NCI-H2107 treated with DMSO at 0.1 percent for 48 hours (cell line): ENCODE data around the gene NUB1.
A peak's percentile ranks its signal among the peaks of the same experiment; 100 is the strongest.
"Not testable (repeated sequence)": the region's sequence is repeated elsewhere in the genome, so short reads cannot be mapped to it uniquely, and the experiment has no call there.

Experiments used
- DNase-seq: peaks from one replicate; lab custom pipeline; 2025; ENCODE audit not compliant: unreplicated experiment; lab: John Stamatoyannopoulos, UW

Gene NUB1, protein sequence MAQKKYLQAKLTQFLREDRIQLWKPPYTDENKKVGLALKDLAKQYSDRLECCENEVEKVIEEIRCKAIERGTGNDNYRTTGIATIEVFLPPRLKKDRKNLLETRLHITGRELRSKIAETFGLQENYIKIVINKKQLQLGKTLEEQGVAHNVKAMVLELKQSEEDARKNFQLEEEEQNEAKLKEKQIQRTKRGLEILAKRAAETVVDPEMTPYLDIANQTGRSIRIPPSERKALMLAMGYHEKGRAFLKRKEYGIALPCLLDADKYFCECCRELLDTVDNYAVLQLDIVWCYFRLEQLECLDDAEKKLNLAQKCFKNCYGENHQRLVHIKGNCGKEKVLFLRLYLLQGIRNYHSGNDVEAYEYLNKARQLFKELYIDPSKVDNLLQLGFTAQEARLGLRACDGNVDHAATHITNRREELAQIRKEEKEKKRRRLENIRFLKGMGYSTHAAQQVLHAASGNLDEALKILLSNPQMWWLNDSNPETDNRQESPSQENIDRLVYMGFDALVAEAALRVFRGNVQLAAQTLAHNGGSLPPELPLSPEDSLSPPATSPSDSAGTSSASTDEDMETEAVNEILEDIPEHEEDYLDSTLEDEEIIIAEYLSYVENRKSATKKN

DNA sequence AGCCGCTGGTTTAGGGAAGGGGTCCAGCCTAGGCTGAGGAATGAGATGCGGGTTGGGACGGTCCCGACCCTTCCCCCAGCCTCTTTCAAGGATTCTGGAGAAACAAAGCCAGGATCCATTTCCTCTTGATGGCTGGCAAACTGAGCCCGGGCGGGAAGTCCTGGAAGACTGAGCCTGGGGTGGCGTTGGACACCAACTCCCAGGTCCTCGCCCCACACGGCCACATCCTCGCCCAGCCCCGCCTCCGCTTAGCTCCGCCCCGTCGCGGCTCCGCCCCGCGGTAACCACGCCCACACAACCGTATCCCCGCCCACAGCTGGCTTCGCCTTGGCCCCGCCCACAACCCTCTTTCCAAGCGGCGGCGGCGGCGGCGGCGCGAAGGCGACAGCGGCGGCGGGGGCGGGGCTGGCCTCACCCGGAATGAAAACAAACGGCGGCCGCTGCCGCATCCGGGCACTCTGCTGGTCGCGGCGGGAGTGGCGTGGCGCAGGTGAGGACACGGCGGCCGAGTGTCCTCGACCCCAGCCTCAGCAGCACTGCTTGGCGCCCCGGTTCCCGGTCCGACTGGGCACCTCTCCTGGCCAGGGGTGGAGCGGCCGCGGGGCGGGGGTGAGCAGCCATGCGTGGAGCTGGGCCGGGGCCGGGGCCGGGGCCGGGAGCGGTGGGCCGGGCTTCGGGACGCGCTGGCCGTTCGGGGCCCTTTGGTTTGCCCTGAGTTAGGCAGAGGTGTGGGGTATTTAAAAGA, at the start of gene NUB1:
TSS of gene NUB1 (plus strand) at position 456 of the 745 bp plus-strand sequence. CDS start 3,538 bp downstream, outside the sequence.
- DNase-seq: peak; percentile 65

DNA sequence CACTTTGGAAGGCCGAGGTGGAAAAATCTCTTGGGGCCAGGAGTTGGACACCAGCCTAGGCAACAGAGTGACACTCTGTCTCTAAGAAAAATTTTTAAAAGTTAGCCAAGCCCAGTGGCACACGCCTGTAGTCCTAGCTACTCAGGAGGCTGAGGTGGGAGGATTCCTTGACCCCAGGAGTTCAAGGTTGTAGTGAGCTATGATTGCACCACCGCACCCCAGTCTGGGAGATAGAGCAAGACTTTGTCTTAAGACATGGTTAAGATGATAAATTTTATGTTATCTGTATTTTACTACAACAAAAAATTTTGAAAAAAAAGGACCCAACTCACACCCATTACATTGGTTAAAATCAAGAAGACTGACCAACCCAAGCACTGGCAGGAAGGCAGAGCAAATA, 48.8 kb upstream of the NUB1 start:
- no peak for DNase-seq

DNA sequence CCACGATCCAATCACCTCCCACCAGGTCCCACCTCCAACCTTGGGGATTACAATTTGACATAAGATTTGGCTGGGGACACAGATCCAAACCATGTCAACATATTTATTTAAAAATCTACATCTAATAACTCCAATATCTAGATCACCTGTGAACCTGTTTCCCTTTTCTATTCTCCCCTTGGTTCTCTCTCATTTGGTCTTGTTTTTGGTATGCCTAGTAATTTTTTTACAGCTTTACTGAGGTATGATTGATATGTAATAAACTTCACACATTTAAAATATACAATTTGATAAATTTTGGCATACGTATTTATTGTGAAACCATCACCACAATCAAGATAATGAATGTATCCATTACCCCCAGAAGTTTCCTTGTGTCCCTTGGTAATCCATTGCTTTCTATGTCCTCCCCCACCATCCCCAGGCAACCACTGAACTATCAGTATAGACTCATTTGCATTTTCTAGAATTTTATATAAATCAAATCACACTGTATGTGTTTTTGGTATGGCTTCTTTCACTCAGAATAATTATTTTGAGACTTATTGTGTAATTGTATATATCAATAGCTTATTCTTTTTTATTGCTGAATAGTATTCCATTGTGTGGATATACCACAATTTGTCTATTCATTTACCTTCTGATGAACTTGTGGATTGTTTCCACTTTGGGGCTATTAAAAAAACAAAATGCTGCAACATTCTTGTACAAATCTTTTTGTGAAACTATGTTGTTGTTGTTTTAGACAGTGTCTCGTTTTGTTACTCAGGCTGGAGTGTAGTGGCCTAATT, 45.2 kb upstream of the NUB1 start:
- no peak for DNase-seq

DNA sequence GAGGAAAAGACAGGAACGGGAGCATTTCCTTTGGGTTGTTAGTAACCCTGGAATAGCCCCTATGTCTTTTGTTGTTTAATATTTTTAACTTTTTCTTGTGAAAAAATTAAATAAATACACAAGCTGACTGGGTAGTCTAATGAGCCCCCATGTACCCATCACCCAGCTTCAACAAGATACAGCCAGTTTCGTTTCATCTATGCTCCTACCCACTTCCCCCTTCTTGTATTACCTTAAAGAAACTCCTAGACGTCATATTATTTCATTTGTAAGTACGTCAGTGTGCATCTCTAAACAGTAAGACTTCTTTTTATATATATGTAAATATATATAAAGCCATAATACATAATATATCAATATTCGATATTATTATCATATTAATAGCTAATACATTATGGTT, 42.8 kb upstream of the NUB1 start:
- no peak for DNase-seq

DNA sequence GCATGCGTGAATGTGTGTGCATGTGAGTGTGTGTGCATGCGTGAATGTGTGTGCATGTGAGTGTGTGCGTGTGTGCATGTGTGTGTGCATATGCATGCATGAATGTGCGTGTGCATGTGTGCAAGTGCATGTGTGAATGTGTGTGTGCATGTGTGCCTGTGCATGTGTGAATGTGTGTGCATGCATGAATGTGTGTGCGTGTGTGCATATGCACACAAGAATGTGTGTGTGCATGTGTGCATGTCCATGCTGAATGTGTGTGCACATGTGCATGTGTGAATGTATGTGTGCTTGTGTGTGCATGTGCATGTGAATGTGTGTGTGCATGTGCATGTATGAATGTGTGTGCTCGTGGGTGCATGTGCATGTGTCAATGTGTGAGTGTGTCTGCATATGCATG, 42.1 kb upstream of the NUB1 start:
- DNase-seq: no peak

DNA sequence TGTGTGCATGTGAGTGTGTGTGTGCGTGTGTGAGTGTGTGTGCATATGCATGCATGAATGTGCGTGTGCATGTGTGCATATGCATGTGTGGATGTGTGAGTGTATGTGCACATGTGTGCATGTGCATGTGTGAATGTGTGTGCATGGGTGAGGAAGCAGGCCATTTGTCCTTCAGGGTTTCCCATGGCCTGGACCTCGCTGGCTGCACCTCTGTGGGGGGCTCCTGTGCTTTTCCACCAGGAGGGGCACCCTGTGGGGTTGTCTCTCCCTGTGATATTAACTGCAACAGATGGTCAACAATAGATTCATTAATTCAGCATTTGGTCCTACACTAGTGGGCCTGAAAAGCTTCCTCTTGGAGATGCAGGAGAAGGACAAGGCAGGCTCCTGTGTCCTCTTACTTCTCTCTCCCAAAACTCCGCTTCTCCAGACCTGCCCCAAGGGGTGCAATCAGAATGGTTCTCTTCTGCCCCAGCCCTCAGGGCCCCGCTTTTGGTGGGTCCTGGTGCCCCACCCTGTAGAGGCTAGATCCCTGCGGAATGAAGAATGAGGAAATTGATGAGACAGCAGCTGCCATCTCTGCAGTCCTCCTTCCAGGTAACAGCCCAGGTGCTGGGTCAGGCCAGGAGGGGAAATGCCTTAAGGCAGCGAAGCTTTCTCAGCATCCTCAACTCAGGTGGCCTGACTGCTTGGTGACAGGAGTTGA, 41.5 kb upstream of the NUB1 start:
- no peak for DNase-seq

DNA sequence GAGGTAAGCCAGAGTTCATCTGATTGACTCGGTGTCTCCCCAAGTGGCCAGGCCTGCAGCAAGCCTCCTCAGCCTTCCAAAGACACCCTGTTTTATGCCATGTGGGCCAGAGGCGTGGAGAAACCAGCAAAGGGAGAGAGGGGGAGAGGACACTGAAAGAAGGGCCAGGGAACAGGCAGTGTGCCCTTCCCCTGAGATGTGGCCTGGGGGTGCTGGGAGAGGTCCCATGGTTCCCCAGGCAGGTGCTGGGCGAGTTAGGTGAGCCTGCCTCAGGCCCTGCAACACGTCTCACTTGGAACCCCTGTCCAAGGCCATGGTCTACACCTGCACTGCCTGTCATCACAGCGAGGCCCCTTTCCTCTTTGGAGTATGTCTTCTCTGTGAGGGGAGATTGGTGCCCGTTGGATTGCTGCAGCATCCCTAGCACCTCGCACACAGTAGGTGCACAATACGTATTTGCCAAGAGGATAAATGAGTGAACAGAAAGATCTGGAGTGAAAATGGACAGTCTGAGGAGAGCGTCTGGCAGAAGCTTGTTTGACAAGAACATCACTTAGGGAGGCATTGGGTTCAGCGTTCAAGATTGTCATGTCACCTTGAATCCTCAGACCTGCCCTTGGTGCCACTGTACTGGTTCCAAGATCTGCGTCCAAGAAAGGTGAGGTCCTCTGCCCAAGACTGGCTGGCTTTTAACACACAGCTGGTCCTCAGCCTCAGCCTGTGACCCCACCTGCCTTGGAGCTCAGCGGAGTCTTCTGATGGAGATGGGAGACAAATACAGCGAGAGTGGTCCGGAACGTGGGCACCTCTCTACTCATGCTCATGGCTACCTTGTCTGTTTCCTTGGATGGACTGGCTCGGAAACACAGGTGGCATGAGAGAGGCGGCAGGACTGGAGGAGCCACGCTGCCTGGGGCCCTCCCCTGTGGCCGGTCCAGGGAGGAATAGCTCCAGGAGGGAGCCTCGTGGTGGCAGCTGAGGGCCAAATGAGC, 39.8 kb upstream of the NUB1 start:
- DNase-seq: no peak

DNA sequence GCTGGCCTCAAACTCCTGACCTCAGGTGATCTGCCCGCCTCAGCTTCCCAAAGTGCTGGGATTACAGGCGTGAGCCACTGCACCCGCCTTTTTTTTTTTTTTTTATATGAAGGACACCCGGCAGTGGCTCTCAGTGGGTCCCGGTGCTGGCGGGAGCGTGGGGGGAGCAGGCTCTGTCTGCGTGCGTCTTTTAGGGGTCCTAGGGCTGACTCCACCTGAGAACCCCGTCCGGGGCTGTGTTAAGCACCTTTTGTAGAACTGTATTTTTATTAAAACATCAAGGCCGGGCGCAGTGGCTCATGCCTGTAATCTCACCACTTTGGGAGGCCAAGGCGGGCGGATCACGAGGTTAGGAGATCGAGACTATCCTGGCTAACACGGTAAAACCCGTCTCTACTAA, 37.4 kb upstream of the NUB1 start:
- not testable (repeated sequence) for DNase-seq

DNA sequence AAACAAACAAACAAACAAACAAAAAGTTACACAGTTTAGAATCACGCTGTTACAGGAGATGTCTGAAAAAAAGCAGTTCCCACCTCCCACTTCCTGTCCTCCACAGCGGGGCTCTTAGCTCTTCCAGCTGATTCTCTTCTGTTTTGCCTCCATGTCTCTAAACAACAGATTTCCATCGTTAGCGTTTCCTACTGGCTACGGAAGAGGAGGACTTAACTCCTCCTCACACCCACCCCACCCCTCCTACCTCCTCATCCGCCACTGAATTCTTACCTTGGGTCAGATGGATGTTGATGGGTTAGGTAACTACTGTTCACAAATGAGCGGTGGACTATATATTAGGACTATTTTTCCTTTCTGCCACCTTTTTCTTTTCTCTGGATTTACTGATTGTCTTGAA, 36.8 kb upstream of the NUB1 start:
- no peak for DNase-seq

DNA sequence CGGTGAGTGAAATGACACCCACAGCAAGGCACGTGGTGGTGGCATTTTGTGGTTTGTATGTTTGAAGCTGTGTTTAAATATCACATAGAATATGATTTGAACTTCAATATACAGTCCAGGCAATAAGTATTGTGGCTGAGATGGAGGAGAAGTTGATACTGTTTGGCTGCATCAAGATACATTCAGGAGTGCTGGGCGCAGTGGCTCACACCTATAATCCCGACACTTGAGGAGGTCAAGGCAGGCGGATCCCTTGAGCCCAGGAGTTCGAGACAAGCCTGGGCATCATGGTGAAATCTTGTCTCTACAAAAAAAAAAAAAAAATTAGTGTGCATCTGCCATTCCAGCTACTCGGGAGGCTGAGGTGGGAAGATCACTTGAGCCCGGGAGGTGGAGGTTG, 35.2 kb upstream of the NUB1 start:
- DNase-seq: no peak

DNA sequence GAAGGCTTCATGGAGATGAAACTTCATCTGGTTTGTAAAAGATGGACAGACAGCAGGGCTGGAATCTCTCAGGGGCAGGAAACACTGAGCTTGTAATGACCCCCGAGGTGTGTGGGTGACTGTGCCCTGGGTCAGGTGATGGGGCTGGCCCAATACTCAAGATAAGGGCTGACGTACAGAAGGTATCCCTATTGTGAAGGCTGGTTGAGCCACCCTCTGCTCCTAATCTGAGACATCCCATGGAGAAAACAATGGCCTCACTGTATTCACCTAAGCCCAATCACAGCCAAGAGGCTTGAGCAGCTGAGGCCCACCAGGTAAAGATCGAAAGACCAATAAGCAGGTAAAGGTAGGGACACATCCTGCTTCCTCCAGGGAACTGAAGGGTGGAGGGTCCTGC, 34.8 kb upstream of the NUB1 start:
- DNase-seq: no peak

DNA sequence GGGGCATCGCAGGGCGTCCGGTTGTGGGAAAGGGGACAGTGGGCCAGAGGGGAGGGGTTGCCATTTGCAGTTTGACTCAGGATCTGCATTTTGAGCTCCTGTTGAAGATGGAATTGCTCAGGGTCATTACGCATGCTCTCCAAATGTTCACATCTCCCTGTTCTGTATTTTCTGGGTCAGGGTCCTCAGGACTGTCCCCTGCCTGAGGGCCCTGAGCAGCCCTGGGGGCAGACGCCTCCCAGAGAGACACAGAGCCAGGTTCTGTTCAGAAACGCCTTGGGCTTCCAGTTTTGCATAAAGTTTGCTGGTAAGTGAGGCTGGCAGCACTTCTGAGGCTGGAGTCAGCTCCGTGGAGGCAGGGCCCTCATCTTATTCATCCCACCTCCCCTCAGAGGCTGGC, 34.1 kb upstream of the NUB1 start:
- no peak for DNase-seq

DNA sequence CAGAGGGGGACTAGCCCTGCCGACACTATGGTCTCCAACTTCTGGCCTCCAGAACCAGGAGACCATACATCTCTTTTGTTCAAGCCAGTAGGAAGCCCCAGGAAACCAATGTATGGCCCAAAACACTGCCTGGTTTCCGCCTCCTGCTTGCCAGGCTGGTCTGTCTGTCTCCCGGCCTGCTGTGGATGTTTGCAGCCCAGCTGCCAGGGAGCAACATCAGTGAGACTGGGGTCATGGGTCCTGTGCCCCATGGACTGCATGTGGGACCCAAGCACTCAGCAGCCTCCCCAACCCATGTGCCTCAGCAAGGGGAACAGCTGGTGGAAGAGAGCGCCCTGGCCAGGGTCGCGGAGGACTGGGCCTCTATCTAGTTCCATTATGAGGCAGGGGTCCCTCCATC, 33.4 kb upstream of the NUB1 start:
- no peak for DNase-seq

DNA sequence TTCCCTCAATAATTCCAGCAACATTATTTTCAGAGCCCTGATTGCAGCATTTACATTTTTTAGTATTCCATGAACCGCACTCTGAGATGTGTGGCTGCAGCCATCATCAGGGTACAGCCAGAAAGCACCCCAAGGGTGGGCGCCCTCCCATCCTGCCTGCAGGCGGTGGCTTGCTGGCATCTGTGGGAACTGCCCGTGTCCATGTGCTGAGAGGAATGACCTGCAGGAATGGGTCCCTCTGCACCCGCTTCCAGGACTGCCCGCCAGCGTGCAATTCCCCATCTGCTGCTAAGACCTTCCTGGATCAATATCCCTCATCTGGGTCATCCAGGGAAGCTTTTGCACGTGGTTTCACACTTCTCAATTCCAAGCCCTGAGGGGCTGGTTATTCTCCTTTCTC, 32.8 kb upstream of the NUB1 start:
- DNase-seq: no peak

DNA sequence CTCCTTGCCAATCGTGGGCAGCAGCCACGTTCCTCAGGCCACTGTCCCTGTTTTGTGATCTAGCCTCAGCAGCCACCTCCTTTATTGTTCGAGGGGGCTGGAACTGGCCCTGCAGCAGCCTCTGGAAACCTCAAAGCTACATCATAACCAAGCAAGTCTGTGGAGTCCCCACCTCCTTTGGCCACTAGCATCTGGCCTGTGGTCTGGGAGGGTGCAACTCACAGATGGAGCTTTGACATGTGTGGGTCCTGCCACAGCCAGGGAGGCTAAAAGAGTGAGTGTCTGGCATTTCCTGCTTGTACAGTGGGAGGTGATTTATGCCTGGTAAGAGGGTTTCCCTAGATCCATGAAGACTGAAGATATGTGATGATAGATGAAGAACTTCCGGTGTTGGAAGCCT, 32.3 kb upstream of the NUB1 start:
- no peak for DNase-seq

DNA sequence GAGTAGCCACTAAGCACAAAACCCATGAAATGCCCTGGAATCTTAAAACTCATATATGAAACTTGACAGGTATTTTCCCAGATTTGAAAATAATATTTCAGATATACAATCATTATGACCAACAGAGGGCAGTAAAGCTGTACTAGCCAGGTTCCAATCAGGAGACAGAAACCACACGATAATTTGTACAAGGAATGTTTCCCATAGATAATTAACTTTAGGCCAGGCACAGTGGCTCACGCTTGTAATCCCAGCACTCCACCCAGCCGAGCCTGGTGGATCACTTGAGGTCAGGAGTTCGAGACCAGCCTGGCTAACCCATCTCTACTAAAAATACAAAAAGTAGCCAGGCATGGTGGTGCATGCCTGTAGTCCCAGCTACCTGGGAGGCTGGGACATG, 31.0 kb upstream of the NUB1 start:
- peak; percentile 27 for DNase-seq

DNA sequence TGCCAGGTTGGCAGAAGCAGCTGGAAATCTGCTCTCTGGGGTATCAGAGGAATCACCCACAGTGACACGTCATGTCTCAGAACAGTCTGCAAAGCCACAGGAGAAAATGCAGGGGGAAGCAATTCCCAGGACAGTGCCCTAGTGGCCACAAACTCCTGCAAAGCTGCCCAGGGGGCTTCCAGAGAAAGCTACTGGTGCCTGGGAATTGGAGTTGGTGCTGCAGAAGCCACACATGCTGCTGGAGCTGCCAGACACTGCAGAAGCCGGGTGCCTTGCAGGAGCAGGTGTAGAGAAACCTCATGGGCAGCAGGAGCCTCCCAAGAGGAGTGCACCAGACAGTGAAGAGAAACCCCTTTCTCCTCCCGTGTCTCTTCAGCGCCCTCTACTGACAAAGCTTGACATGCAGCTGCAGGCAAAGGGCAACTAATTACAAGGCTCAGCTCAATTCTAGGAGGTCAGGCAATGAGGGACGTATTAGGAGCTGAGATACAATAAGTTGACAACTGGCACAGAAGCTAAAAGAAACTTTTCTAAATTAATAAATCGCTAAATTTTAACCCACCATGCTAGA, 30.2 kb upstream of the NUB1 start:
- DNase-seq: no peak

DNA sequence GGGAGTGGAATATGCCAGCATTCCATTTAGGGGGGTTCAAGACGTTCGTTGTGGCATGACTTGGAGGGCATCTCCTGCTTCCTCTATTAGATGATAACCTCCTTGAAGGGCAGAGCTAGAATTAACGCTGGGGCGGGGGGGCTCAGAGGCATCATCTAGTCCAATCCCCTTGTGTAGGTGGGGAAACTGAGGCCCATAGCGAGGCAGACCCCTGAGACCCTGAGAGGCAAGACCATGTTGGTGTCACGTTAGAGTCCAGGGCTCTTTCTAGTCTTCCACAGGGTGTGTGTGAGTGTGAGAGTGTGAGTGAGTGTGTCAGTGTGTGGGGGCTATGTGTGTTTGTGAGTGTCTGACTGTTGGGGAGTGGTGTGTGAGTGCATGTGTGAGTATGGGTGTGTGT, 29.3 kb upstream of the NUB1 start:
- no peak for DNase-seq
